Inflammatory macrophage treated with lipopolysaccharide for 1 hour (primary cell): ENCODE data around the gene L3MBTL4.
A peak's percentile ranks its signal among the peaks of the same experiment; 100 is the strongest.
"Not testable (repeated sequence)": the region's sequence is repeated elsewhere in the genome, so short reads cannot be mapped to it uniquely, and the experiment has no call there.

Source experiments
- DNase-seq, 2 donors: peaks; one replicate each; pipeline ENCODE4 v3.0.0-alpha.2; 2020 to 2022

Gene L3MBTL4

DNA sequence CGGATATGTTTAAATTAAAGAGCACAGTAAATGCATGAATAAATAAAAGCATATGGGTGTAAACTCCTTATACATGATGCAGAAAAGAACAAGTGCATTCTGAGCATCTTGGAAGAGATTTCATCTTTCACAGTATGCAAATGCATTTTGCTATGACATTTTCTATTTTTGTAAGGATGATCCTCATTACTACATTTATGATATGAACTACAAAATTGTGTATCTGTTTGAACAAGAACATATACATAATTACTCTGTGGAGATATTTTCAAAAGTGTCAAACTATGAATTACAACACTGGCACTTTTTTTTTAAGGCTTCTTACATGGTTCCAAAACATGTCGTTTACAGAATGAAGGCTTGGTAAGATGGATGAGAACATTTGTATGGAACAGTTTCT, 335.3 kb downstream of the L3MBTL4 start:
- DNase-seq = no peak

DNA sequence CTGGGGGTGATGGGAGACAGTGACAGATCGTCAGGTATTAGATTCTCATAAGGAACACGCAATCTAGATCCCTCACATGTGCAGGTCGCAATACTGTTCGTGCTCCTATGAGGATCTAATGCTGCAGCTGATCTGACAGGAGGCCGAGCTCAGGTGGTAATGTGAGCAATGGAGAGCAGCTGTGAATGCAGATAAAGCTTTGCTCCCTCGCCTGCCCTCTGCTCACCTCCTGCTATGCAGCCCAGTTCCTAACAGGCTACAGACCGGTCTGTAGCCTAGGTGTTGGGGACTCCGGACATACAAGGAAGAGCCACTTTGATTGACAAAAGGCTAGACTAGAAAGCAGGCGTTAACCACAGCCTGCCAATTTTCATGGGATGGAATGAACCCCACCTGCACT, 335.8 kb downstream of the L3MBTL4 start:
- no peak for DNase-seq

DNA sequence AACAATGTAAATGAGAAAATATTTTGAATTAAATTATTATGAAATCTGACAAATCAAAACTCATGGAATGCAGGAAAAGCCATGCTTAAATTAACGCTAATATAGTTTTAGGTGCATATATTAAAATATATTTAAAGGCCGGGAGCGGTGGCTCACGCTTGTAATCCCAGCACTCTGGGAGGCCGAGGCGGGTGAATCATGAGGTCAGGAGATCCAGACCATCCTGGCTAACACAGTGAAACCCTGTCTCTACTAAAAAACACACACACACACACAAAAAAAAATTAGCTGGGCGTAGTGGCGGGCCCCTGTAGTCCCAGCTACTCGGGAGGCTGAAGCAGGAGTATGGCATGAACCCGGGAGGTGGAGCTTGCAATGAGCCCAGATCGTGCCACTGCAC, 342.3 kb downstream of the L3MBTL4 start:
- DNase-seq = not testable (repeated sequence)

DNA sequence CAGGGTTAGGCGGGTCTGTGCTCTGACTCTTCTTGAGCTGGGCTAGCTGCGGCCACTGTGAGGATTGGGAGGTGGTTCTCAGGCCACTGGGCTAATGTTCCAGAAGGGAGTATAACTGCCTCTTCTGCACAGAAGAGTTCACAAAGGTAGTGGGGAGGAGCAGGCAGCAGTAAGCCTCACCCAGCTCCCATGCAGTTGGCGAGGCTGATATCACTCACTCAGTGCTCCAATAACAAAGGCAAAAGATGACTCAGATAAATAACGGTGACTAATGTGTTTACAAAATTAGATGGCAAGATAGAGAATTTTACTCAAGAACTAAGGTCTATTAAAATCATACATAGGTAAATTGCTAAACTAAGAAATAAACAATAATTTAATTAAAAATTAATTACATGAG, 345.2 kb downstream of the L3MBTL4 start:
- DNase-seq = no peak

- DNase-seq = no peak
Observed at GRCh38 chr18:6069103-6069502, 345.6 kb downstream of the L3MBTL4 start.

DNA sequence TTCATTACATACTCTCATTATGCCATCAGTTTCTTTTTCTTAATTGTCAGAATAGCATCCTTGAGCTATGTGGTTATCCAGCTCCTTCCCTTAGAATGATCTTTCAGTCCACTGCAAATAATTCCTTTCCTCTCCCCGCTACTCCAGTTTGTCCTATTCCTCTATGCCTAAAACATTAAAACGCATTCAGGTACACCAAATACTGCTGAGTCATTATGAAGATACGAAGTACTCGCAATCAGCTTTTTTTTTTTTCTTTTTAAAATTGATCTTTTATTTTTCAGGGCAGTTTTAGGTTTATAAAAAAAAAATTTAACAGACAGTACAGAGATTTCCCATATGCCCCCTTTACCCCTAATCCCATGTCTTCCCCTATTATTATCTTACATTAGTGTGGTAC, 354.6 kb downstream of the L3MBTL4 start:
- no peak for DNase-seq

DNA sequence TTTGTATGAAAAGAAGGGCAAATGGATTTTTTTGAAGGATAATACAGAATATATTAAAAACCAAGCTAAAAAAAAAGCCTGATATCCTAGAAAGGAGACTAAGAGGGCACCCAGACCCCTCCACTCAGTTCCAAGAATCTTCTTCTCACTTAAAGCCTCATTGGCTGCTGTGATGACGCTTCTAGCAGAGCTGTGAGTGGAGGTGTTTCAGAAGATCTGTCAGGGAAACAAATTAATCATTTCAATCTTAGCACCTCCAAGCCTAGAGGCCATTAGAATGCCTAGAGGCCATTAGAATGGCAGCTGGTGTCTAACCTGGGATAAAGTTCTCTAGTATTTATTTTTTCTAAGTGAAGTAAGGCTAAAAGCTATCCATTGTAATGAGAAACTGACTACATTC, 355.2 kb downstream of the L3MBTL4 start:
- DNase-seq = no peak

DNA sequence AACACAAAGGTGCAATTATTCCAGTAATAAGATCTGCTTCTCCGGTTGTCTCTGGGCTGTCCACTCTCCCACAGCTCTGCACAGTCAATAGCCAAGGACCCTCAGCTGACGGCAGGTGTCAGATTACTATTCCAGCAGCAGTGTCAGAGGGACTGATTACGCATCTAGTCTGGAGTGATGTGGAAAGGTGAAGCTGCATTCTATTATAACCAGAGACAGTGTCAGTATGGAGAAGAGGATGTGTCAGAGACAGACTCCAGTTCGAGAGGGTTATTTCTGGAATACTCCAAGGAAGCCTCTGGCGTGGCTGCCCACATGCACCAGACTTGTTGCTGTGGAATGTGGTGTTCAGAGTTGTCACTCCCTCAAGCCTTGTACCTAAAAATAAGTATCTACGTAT, 355.8 kb downstream of the L3MBTL4 start:
- no peak for DNase-seq

GRCh38 chr18:6057604-6058003, 357.1 kb downstream of the L3MBTL4 start:
- DNase-seq = no peak

- DNase-seq = no peak
Observed at GRCh38 chr18:6056171-6056910, 358.4 kb downstream of the L3MBTL4 start.

DNA sequence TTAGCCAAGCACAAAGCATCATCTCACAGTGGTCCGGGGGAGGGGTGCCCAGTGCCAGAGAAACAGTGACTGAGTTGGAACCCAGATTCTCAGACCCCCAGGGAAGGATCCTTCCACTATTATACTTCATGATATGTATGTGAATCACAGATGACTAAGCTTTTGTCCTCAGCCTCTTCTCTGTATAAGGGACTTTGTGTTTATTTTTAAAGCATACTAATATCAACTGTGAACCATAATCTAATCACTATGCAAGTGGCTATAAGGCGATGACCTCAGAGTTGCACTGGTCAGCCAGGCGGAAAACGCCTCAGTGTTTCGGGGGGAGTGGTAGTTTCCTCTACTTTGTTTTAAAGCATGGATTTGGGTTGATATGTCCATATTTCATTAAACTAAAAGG, 359.0 kb downstream of the L3MBTL4 start:
- no peak for DNase-seq

- DNase-seq = no peak
Observed at GRCh38 chr18:6054256-6054842, 360.4 kb downstream of the L3MBTL4 start.

DNA sequence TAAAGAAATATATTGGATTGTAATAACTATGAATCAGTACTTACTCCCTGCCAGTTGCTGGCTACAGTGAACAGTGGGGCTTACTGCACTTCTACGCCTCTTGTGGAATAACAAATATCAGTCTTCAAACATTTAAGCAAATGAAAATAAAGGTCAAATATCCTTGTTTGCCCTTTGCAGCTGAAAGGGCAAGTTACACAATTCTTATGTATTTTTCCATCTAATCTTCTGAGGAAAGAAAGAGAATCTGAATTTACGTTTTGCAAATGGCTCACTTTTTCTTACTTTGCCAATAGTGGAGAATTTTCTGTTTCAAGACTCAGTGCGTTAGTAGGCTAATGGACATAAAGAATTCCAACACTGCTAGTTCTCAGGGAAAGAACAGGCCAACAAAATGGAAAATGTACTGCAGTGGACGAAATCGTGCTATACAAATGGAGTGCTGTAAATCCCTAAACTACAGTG, 362.2 kb downstream of the L3MBTL4 start:
- no peak for DNase-seq

GRCh38 chr18:6047596-6047995, 367.1 kb downstream of the L3MBTL4 start:
- not testable (repeated sequence) for DNase-seq

DNA sequence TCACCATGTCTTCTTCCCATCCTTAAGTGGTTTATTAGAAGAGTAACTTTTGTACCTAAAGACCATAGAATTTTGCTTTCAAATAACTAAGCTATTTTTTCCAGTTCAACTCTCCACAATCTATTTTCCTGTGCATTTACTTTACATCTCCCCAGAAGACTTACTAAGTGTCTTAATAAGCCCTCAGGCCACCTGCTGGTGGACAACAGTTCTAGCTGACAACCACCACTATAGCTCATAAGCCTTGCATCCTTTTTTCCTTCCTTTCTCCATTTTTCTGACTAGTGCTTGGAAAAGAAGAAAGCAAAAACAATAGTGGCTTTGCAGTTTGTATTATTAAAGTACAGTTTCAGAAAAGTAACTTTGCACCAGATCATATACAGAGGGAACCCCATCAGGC, 369.9 kb downstream of the L3MBTL4 start:
- no peak for DNase-seq

- no peak for DNase-seq
Observed at GRCh38 chr18:6044319-6044718, 370.4 kb downstream of the L3MBTL4 start.

DNA sequence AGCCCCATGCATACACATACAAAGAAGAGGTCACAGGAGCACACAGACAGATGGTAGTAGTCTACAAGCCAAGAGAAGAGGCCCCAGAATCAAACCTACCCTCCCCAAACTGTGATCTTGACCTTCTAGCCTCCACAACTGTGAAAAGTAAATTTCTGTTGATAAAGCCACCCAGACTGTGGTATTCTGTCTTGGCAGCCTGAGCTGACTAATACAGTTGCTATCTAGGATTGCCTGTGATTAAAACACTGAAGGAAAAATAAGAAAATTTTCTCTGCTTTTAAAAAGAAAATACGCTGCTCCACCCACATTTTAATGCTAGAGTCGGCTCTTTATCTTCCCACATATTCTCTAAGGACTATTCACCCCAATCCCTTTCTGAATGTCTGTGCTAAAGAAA, 375.7 kb downstream of the L3MBTL4 start:
- DNase-seq = no peak

- DNase-seq = no peak
Observed at GRCh38 chr18:6031442-6031841, 383.3 kb downstream of the L3MBTL4 start.

- DNase-seq = no peak
Observed at GRCh38 chr18:6031002-6031401, 383.7 kb downstream of the L3MBTL4 start.

GRCh38 chr18:6024745-6025248, 389.9 kb downstream of the L3MBTL4 start:
- no peak for DNase-seq

DNA sequence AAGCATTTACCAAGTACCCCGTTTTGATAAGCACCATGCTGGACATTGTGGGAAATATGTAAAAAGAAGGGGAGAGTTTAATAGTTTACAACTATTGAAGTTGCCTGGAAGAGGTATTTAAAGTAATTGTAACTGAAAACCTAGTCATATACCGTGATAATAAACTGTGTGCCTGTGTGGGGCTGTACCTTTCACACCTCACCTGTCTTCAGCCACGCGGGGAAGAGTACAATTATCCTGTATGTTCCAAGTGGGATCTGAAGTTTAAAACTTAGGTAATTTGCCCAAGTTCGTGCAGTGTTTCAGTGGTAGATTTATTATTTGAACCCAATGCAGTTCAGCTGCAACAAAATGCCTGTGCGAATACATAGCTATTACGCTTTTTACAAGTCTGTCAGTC, 391.2 kb downstream of the L3MBTL4 start:
- DNase-seq = no peak

- DNase-seq = no peak
Observed at GRCh38 chr18:6022845-6023244, 391.9 kb downstream of the L3MBTL4 start.

DNA sequence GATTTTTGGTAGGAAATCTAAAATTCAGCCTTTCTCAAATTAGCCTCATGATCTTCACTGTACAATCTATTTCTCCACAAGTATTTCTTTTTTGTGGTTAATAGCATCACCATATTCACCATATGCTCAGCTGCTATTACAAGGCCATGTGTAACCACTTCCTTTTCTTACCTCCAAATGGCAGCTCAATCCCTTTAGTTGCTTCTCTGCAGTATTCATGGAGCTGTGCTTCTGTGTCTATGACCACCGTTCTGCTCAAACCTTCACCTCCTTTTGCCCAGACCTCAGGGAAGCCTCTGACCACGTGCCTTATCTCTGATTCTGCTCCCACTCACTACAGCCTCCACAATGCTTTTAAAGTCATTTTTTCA, 392.7 kb downstream of the L3MBTL4 start:
- DNase-seq = peak in 1 of 2 donors; percentile 2

GRCh38 chr18:6021306-6022073, 393.2 kb downstream of the L3MBTL4 start:
- peak; percentile 4 to 16 for DNase-seq
